ENCODE data around the gene RNF150. TPM values are rescaled to one million over a fixed set of nuclear protein-coding genes. Genes with fewer than 3 reads are reported as not detected.

The RNF150 gene
- polyA plus RNA-seq, 1 experiment = 9.8 TPM

DNA sequence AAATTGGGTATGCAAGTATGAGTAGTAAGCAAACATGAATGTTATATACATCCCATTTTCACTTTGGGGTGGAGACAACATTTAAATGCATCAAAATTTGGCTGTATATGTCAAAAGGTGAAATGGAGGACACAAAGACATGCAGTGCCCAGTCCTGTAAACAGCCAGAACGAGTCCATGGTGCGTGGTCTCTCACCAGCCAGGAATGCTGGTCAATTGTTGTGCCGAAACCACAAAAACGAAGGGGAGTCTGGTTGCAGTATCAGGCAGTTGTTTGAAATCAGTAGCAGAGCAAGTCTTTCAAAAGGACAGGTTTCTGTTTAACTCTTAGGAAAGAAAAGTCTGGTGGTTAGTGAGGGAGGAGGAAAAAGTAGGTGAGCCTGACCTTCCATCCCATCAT is 22.3 kb upstream of the RNF150 start:
- no peak for DNase-seq (ENCODE audit: low read depth, low spot score)
- ChIA-PET POLR2A (no interaction called here), CTCF (interaction anchor here (0.6 kb wide), 1 partner anchor 984 kb away, joined by 4 read pairs; no protein-coding TSS in a partner anchor)
- Histone ChIP-seq H3K9me3 (ENCODE audit: control insufficient read depth, insufficient read depth, low read length) (no peaks in the 10 kb centered on the region), H3K27ac (ENCODE audit: low read depth, low read length) (no peak overlapping the region), H3K4me3 (ENCODE audit: low read depth, low read length) (no peak overlapping the region), H3K27me3 (ENCODE audit: control insufficient read depth, insufficient read depth, low read length) (no peaks in the 10 kb centered on the region)
- TF ChIP-seq, protein P1, sequence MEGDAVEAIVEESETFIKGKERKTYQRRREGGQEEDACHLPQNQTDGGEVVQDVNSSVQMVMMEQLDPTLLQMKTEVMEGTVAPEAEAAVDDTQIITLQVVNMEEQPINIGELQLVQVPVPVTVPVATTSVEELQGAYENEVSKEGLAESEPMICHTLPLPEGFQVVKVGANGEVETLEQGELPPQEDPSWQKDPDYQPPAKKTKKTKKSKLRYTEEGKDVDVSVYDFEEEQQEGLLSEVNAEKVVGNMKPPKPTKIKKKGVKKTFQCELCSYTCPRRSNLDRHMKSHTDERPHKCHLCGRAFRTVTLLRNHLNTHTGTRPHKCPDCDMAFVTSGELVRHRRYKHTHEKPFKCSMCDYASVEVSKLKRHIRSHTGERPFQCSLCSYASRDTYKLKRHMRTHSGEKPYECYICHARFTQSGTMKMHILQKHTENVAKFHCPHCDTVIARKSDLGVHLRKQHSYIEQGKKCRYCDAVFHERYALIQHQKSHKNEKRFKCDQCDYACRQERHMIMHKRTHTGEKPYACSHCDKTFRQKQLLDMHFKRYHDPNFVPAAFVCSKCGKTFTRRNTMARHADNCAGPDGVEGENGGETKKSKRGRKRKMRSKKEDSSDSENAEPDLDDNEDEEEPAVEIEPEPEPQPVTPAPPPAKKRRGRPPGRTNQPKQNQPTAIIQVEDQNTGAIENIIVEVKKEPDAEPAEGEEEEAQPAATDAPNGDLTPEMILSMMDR (IDR thresholded peaks at IDR 0.05; ENCODE audit: low read depth, low read length) = no peak

- H3K9me3 ChIP-seq (ENCODE audit: control insufficient read depth, insufficient read depth, low read length) = no peaks in the 10 kb centered on the region
- TF ChIP-seq, protein P1 (IDR thresholded peaks at IDR 0.05; ENCODE audit: low read depth, low read length) = no peak
- no peaks in the 10 kb centered on the region for H3K27me3 ChIP-seq (ENCODE audit: control insufficient read depth, insufficient read depth, low read length)
- H3K27ac ChIP-seq (ENCODE audit: low read depth, low read length) = no peak overlapping the region
- no peak overlapping the region for H3K4me3 ChIP-seq (ENCODE audit: low read depth, low read length)
- POLR2A ChIA-PET = no interaction called here
- CTCF ChIA-PET = interaction anchor here (0.7 to 1.0 kb wide), 2 partner anchors 20 to 146 kb away, joined by 4 read pairs; no protein-coding TSS in a partner anchor
- no peak for DNase-seq (ENCODE audit: low read depth, low spot score)
Observed at GRCh38 chr4:141154725-141155124, 21.5 kb upstream of the RNF150 start.

DNA sequence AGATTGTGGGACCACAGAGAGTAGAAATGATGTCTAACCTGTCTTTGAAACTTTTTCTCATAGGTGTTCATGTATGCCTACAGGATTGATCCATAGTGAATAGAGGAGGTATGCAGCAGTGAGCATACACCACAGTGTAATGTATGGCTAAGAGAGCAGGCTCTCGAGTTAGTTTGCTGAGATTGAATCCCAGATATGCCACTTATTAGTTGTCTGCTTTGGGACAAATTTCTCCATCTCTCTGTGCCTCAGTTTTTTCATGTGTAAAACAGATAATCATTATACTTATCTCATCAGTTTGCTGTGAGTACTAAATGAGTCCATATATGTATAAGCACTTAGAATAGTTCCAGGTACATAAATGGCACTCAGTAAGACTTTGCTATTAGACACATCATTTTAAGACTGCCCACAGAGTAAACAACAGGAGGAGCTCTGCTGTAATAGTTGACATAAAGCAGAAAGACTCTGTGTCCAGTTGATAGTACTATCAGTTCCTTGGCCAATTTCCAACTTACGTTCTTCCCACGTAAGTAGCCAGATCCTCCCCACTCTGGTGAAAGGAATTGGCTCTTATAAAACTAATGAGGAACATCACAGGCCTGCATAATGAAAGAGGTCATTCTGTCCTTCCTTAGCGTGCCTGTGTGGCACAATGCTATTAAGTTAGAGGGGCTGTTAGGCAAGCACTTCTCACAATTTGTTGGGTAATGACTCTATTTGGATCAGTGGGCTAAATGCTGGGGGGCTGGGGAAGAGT is 20.7 kb upstream of the RNF150 start:
- Histone ChIP-seq H3K4me3 (ENCODE audit: low read depth, low read length) (no peak overlapping the region), H3K9me3 (ENCODE audit: control insufficient read depth, insufficient read depth, low read length) (no peaks in the 10 kb centered on the region), H3K27me3 (ENCODE audit: control insufficient read depth, insufficient read depth, low read length) (no peaks in the 10 kb centered on the region), H3K27ac (ENCODE audit: low read depth, low read length) (no peak overlapping the region)
- POLR2A ChIA-PET = no interaction called here
- TF ChIP-seq, protein P1 (IDR thresholded peaks at IDR 0.05; ENCODE audit: low read depth, low read length) = no peak
- CTCF ChIA-PET = no interaction called here
- DNase-seq (ENCODE audit: low read depth, low spot score) = no peak

DNA sequence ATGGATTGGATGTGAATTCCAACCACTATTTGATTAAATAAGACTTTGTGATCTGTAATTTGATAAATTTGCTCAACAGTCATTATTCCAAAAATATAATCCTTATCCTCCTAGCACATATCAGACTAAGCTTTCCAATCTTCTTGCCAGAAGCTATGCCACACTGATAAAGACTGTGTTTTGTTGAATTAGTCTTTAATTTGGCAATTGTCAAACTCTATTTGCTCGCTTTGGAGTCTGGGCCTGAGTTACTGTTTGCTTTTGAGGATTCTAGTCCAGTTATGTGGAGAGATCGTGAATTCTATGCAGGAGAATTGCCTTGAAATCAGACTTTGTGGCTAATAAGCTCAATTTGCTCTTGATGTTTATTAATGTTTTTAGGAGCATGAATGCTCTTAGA is 10.9 kb upstream of the RNF150 start:
- Histone ChIP-seq H3K27ac (ENCODE audit: low read depth, low read length) (no peak overlapping the region), H3K4me3 (ENCODE audit: low read depth, low read length) (no peak overlapping the region), H3K27me3 (ENCODE audit: control insufficient read depth, insufficient read depth, low read length) (no peaks in the 10 kb centered on the region), H3K9me3 (ENCODE audit: control insufficient read depth, insufficient read depth, low read length) (no peaks in the 10 kb centered on the region)
- DNase-seq (ENCODE audit: low read depth, low spot score) = no peak
- POLR2A ChIA-PET = no interaction called here
- CTCF ChIA-PET = interaction anchor here (0.6 to 4.5 kb wide), 4 partner anchors 10 to 783 kb away, joined by 3 to 27 read pairs (median 8); partner anchors contain the start of gene RNF150
- TF ChIP-seq, protein P1 (IDR thresholded peaks at IDR 0.05; ENCODE audit: low read depth, low read length) = no peak

- no peaks in the 10 kb centered on the region for H3K27me3 ChIP-seq (ENCODE audit: control insufficient read depth, insufficient read depth, low read length)
- TF ChIP-seq, protein P1 (IDR thresholded peaks at IDR 0.05; ENCODE audit: low read depth, low read length) = no peak
- DNase-seq (ENCODE audit: low read depth, low spot score) = no peak
- ChIA-PET POLR2A (no interaction called here), CTCF (interaction anchor here (4.5 kb wide), 1 partner anchor 9 kb away, joined by 27 read pairs; the partner anchor contains the start of gene RNF150)
- H3K4me3 ChIP-seq (ENCODE audit: low read depth, low read length) = no peak overlapping the region
- H3K9me3 ChIP-seq (ENCODE audit: control insufficient read depth, insufficient read depth, low read length) = no peaks in the 10 kb centered on the region
- no peak overlapping the region for H3K27ac ChIP-seq (ENCODE audit: low read depth, low read length)
Observed at GRCh38 chr4:141142423-141142822, 9.2 kb upstream of the RNF150 start.

All from AG04450 (cell line).